Gastrocnemius medialis (tissue), 4 donors: ENCODE results near the gene DGCR8.

Experiments
- CTCF ChIP-seq, 5 experiments: fragments of 450-650 bp in 3 of 5; fragments of 200-600 bp in 2 of 5; sonication (generic) in 2 of 5; IDR thresholded peaks in 4 of 5; conservative IDR thresholded peaks in 1 of 5; 1 replicate in 4 of 5; 2 replicates in 1 of 5; pipeline ENCODE4 v1.5.1; 2016 to 2019; ENCODE audit warnings: antibody characterized with exemption in 5 of 5, mild to moderate bottlenecking in 3 of 5, moderate library complexity in 3 of 5
- POLR2A ChIP-seq, 2 donors: fragments of 450-650 bp; IDR thresholded peaks; one replicate each; pipeline ENCODE4 v1.6.1; 2017; ENCODE audit warnings: antibody characterized with exemption in 2 of 2, mild to moderate bottlenecking in 2 of 2, moderate library complexity in 2 of 2

- TF ChIP-seq POLR2A (IDR thresholded peaks at IDR 0.05) = no peak
- no peak for TF ChIP-seq CTCF (IDR thresholded peaks at IDR 0.05 in 4 of 5, conservative IDR thresholded peaks at IDR 0.05 in 1 of 5)
These were observed 38.4 kb downstream of the DGCR8 start for GRCh38 chr22:20118300-20119020.
